GM18907 (cell line): ENCODE data around the gene SPRN.
"Not testable (repeated sequence)": the region's sequence is repeated elsewhere in the genome, so short reads cannot be mapped to it uniquely, and the experiment has no call there.

Experiments used
- ATAC-seq: cut with Tn5 transposase; IDR thresholded peaks from one replicate; pipeline ENCODE4 v1.9.1; 2021; ENCODE audit warnings: mild to moderate bottlenecking, moderate library complexity; ENCODE audit not compliant: unreplicated experiment

SPRN gene

GRCh38 chr10:133440633-133441285 is 16.3 kb upstream of the SPRN start:
- ATAC-seq, result no peak

- ATAC-seq, result no peak
Observed at GRCh38 chr10:133439517-133440461, 15.4 kb upstream of the SPRN start.

GRCh38 chr10:133438711-133439273 is 14.4 kb upstream of the SPRN start:
- ATAC-seq, result no peak

GRCh38 chr10:133432789-133433188 is 8.4 kb upstream of the SPRN start:
- not testable (repeated sequence) for ATAC-seq

- ATAC-seq, result not testable (repeated sequence)
Observed at GRCh38 chr10:133431888-133432613, 7.6 kb upstream of the SPRN start.

- not testable (repeated sequence) for ATAC-seq
Observed at GRCh38 chr10:133429571-133429970, 5.1 kb upstream of the SPRN start.

GRCh38 chr10:133424102-133424501 is 323 bp downstream of the SPRN start:
- ATAC-seq, result not testable (repeated sequence)

GRCh38 chr10:133422807-133423771 is 1.3 kb downstream of the SPRN start:
- no peak for ATAC-seq

- no peak for ATAC-seq
Observed at GRCh38 chr10:133422223-133422806, 2.1 kb downstream of the SPRN start.

GRCh38 chr10:133421336-133422222 is 2.8 kb downstream of the SPRN start:
- ATAC-seq, result no peak

- no peak for ATAC-seq
Observed at GRCh38 chr10:133420579-133420978, 3.8 kb downstream of the SPRN start.

- no peak for ATAC-seq
Observed at GRCh38 chr10:133420028-133420427, 4.4 kb downstream of the SPRN start.

GRCh38 chr10:133419211-133419950 is 5.0 kb downstream of the SPRN start:
- no peak for ATAC-seq

- ATAC-seq, result no peak
Observed at GRCh38 chr10:133418289-133418993, 6.0 kb downstream of the SPRN start.

- ATAC-seq, result no peak
Observed at GRCh38 chr10:133415752-133416151, 8.7 kb downstream of the SPRN start.

- ATAC-seq, result not testable (repeated sequence)
Observed at GRCh38 chr10:133414401-133414800, 10.0 kb downstream of the SPRN start.

GRCh38 chr10:133412381-133412711 is 12.1 kb downstream of the SPRN start:
- no peak for ATAC-seq
